Fibroblast of lung (primary cell): ENCODE results near the gene MYOM1. TPM values are rescaled to one million over a fixed set of nuclear protein-coding genes. Genes with fewer than 3 reads are reported as not detected.

ENCODE experiments used
- DNase-seq, 2 donors: peaks; one replicate each; pipeline versions ENCODE4 v3.0.0 to v3.0.0-alpha.2; 2010; ENCODE audit warnings: low read depth in 2 of 2
- H2AFZ ChIP-seq: 2 replicates; pipeline ENCODE4 v1.5.1; 2012; ENCODE audit warnings: low read length, control low read depth, inconsistent platforms
- H3K27ac ChIP-seq: 2 replicates; pipeline ENCODE4 v1.5.1; 2011; ENCODE audit warnings: low read length, control low read depth; ENCODE audit not compliant: insufficient read depth
- H3K27me3 ChIP-seq: 2 replicates; pipeline ENCODE4 v1.5.1; 2011; ENCODE audit warnings: mild to moderate bottlenecking, low read length; ENCODE audit not compliant: control insufficient read depth, insufficient read depth
- H3K36me3 ChIP-seq: 2 replicates; pipeline ENCODE4 v1.5.1; 2011; ENCODE audit warnings: low read length; ENCODE audit not compliant: control insufficient read depth, insufficient read depth
- H3K4me1 ChIP-seq: 2 replicates; pipeline ENCODE4 v1.5.1; 2011; ENCODE audit warnings: low read length; ENCODE audit not compliant: control insufficient read depth, insufficient read depth; ENCODE audit errors: extremely low read depth
- H3K4me2 ChIP-seq: 2 replicates; pipeline ENCODE4 v1.5.1; 2011; ENCODE audit warnings: low read length, control low read depth; ENCODE audit not compliant: insufficient read depth; ENCODE audit errors: extremely low read depth
- H3K4me3 ChIP-seq, 4 experiments: fragments of 200-600 bp in 1 of 4; sonication (generic) in 1 of 4; replicated peaks in 1 of 4; 2 replicates each; pipeline ENCODE4 v1.5.1; 2011 to 2016; ENCODE audit warnings: low read length in 4 of 4, low read depth in 3 of 4, mild to moderate bottlenecking in 3 of 4, control low read depth in 2 of 4, inconsistent platforms in 1 of 4, mixed read lengths in 1 of 4; ENCODE audit not compliant: insufficient read depth in 1 of 4; ENCODE audit errors: control extremely low read depth in 1 of 4
- H3K79me2 ChIP-seq: 2 replicates; pipeline ENCODE4 v1.5.1; 2012; ENCODE audit warnings: mild to moderate bottlenecking, low read length, inconsistent platforms; ENCODE audit not compliant: control insufficient read depth, insufficient read depth
- H3K9ac ChIP-seq: 2 replicates; pipeline ENCODE4 v1.5.1; 2011; ENCODE audit warnings: mild to moderate bottlenecking, low read length, control low read depth; ENCODE audit not compliant: insufficient read depth
- H3K9me3 ChIP-seq: 2 replicates; pipeline ENCODE4 v1.5.1; 2012; ENCODE audit warnings: low read depth, low read length; ENCODE audit not compliant: control insufficient read depth, insufficient read depth
- H4K20me1 ChIP-seq: 2 replicates; pipeline ENCODE4 v1.5.1; 2011; ENCODE audit warnings: low read length; ENCODE audit not compliant: control insufficient read depth, insufficient read depth; ENCODE audit errors: extremely low read depth
- EZH2 ChIP-seq: IDR thresholded peaks from 2 replicates; pipeline ENCODE4 v1.5.1; 2012; ENCODE audit warnings: low read length, control low read depth, mild to moderate bottlenecking; ENCODE audit errors: missing control alignments
- polyA plus RNA-seq, 2 donors: library from polyadenylated mRNA; depleted of rRNA in 1 of 2; stranded (reverse) in 1 of 2; unstranded in 1 of 2; fragments of >200 nt; gene quantifications; 2 replicates each; pipeline ENCODE4 v1.2.1, GENCODE V29; 2011 to 2012; ENCODE audit warnings: missing spikeins in 1 of 2
- total RNA-seq: library from RNA; depleted of rRNA; stranded (reverse); fragments of >200 nt; gene quantifications from 2 replicates; pipeline ENCODE4 v1.2.1, GENCODE V29; 2014
- TF ChIP-seq, protein P1 (sequence below), 2 donors: IDR thresholded peaks in 1 of 2; conservative IDR thresholded peaks in 1 of 2; 1 replicate in 1 of 2; 2 replicates in 1 of 2; pipeline ENCODE4 v1.5.1; 2011 to 2012; ENCODE audit warnings: low read length in 2 of 2, control low read depth in 1 of 2, inconsistent platforms in 1 of 2, low read depth in 1 of 2, mild to moderate bottlenecking in 1 of 2

Gene MYOM1
- total and polyA plus RNA-seq, 2 donors (not counting 1 experiment from before 2014, with no cell fraction given) = 0.07 to 0.83 TPM

GRCh38 chr18:3248658-3249359, 29.0 kb upstream of the MYOM1 start:
- Histone ChIP-seq H3K27me3 (no peaks in the 10 kb centered on the region), H3K4me2 (peak overlapping the region; percentile 48), H3K9me3 (no peaks in the 10 kb centered on the region), H4K20me1 (no peaks in the 10 kb centered on the region), H3K79me2 (peaks cover 56% of the 10 kb centered on the region), H3K9ac (peak overlapping the region; percentile 89), H3K36me3 (peaks cover 2% of the 10 kb centered on the region), H3K4me3 (peak overlapping the region; percentile 54 to 97 (median 70)), H2AFZ (no peak overlapping the region), H3K4me1 (peaks cover 2% of the 10 kb centered on the region), H3K27ac (peak overlapping the region; percentile 96)
- DNase-seq = peak; percentile 69 to 70
- no peak for TF ChIP-seq EZH2
- TF ChIP-seq, protein P1, sequence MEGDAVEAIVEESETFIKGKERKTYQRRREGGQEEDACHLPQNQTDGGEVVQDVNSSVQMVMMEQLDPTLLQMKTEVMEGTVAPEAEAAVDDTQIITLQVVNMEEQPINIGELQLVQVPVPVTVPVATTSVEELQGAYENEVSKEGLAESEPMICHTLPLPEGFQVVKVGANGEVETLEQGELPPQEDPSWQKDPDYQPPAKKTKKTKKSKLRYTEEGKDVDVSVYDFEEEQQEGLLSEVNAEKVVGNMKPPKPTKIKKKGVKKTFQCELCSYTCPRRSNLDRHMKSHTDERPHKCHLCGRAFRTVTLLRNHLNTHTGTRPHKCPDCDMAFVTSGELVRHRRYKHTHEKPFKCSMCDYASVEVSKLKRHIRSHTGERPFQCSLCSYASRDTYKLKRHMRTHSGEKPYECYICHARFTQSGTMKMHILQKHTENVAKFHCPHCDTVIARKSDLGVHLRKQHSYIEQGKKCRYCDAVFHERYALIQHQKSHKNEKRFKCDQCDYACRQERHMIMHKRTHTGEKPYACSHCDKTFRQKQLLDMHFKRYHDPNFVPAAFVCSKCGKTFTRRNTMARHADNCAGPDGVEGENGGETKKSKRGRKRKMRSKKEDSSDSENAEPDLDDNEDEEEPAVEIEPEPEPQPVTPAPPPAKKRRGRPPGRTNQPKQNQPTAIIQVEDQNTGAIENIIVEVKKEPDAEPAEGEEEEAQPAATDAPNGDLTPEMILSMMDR (conservative IDR thresholded peaks at IDR 0.05 in 1 of 2, IDR thresholded peaks at IDR 0.05 in 1 of 2; ENCODE audit: low read depth in 1 of 2, low read length in 2 of 2) = no peak

GRCh38 chr18:3248062-3248657, 28.4 kb upstream of the MYOM1 start:
- H3K4me1 ChIP-seq = peaks cover 2% of the 10 kb centered on the region
- H3K27me3 ChIP-seq = no peaks in the 10 kb centered on the region
- H2AFZ ChIP-seq = no peak overlapping the region
- peak overlapping the region; percentile 48 for H3K4me2 ChIP-seq
- peaks cover 49% of the 10 kb centered on the region for H3K79me2 ChIP-seq
- no peaks in the 10 kb centered on the region for H3K36me3 ChIP-seq
- TF ChIP-seq EZH2 = no peak
- TF ChIP-seq, protein P1 (conservative IDR thresholded peaks at IDR 0.05 in 1 of 2, IDR thresholded peaks at IDR 0.05 in 1 of 2; ENCODE audit: low read depth in 1 of 2, low read length in 2 of 2) = no peak
- peak overlapping the region; percentile 89 for H3K9ac ChIP-seq
- no peaks in the 10 kb centered on the region for H4K20me1 ChIP-seq
- no peaks in the 10 kb centered on the region for H3K9me3 ChIP-seq
- peak; percentile 53 to 77 for DNase-seq
- peak overlapping the region; percentile 54 to 97 (median 70) for H3K4me3 ChIP-seq
- H3K27ac ChIP-seq = peak overlapping the region; percentile 96

- Histone ChIP-seq H4K20me1 (no peaks in the 10 kb centered on the region), H3K27me3 (no peaks in the 10 kb centered on the region), H3K4me3 (peak within 1 kb of the TSS; percentile 54 to 97 (median 70)), H3K9ac (peak within 1 kb of the TSS; percentile 89), H3K79me2 (peaks cover 42% of the 10 kb centered on the region), H3K4me1 (peaks cover 2% of the 10 kb centered on the region), H3K4me2 (peak within 1 kb of the TSS; percentile 64), H3K36me3 (no peaks in the 10 kb centered on the region), H3K27ac (peak within 1 kb of the TSS; percentile 96), H2AFZ (peak within 1 kb of the TSS; percentile 76), H3K9me3 (no peaks in the 10 kb centered on the region)
- peak; percentile 99 for DNase-seq
- TF ChIP-seq, protein P1 (conservative IDR thresholded peaks at IDR 0.05 in 1 of 2, IDR thresholded peaks at IDR 0.05 in 1 of 2; ENCODE audit: low read depth in 1 of 2, low read length in 2 of 2) = no peak
- no peak for TF ChIP-seq EZH2
Measured at GRCh38 chr18:3247240-3248061, 27.7 kb upstream of the MYOM1 start, which contains the start of gene MYL12A. MYL12A (plus strand) TSS chr18:3247801; CDS start chr18:3253248, 5,447 bp downstream.
